Fibroblast of villous mesenchyme (primary cell): Measurements from ENCODE around the gene ENPEP. TPM values are rescaled to one million over a fixed set of nuclear protein-coding genes. Genes with fewer than 3 reads are reported as not detected.
"Not testable (repeated sequence)": the region's sequence is repeated elsewhere in the genome, so short reads cannot be mapped to it uniquely, and the experiment has no call there.

Experiments
- DNase-seq: peaks from one replicate; pipeline ENCODE4 v3.0.0-alpha.2; 2010; ENCODE audit warnings: low read depth
- H3K4me3 ChIP-seq: 2 replicates; pipeline ENCODE4 v1.5.1; 2011; ENCODE audit warnings: low read depth, mild to moderate bottlenecking, low read length
- CTCF ChIP-seq: IDR thresholded peaks from 2 replicates; pipeline ENCODE4 v1.5.1; 2012; ENCODE audit warnings: low read depth, mild to moderate bottlenecking, low read length; ENCODE audit not compliant: insufficient read depth
- total RNA-seq: library from RNA; depleted of rRNA; stranded (reverse); fragments of >200 nt; gene quantifications from 2 replicates; pipeline ENCODE4 v1.2.3, GENCODE V29; 2012

Gene ENPEP
- 0.32 and 0.43 TPM in 2 replicates for total RNA-seq

- TF ChIP-seq CTCF = no peak
- peak within 1 kb of the TSS; percentile 57 for H3K4me3 ChIP-seq
- peak; percentile 59 for DNase-seq
Observed at GRCh38 chr4:110475881-110476818, at the start of gene ENPEP. Gene ENPEP, plus strand, starts transcription at chr4:110476155. Its CDS starts 260 bp downstream, at chr4:110476415.

GRCh38 chr4:110431805-110432204, 44.1 kb upstream of the ENPEP start:
- DNase-seq, H3K4me3 ChIP-seq: not testable (repeated sequence)

GRCh38 chr4:110437292-110437691, 38.7 kb upstream of the ENPEP start:
- not testable (repeated sequence) for H3K4me3 ChIP-seq, DNase-seq

- not testable (repeated sequence) for H3K4me3 ChIP-seq, DNase-seq
Observed at GRCh38 chr4:110439209-110439608, 36.7 kb upstream of the ENPEP start.

GRCh38 chr4:110442309-110442708, 33.6 kb upstream of the ENPEP start:
- no peak for TF ChIP-seq CTCF
- H3K4me3 ChIP-seq = no peak overlapping the region
- DNase-seq = no peak

- DNase-seq = no peak
- TF ChIP-seq CTCF = no peak
- no peak overlapping the region for H3K4me3 ChIP-seq
Observed at GRCh38 chr4:110442788-110443187, 33.2 kb upstream of the ENPEP start.

- no peak for DNase-seq
- no peak for TF ChIP-seq CTCF
- no peak overlapping the region for H3K4me3 ChIP-seq
Observed at GRCh38 chr4:110449947-110450346, 26.0 kb upstream of the ENPEP start.

GRCh38 chr4:110452546-110452945, 23.4 kb upstream of the ENPEP start:
- TF ChIP-seq CTCF = no peak
- no peak overlapping the region for H3K4me3 ChIP-seq
- DNase-seq = no peak
